ENCODE data around the gene PRKCZ.
"Not testable (repeated sequence)": the region's sequence is repeated elsewhere in the genome, so short reads cannot be mapped to it uniquely, and the experiment has no call there.

PRKCZ gene

GRCh38 chr1:2104621-2105427, 54.6 kb downstream of the PRKCZ start:
- no peak for DNase-seq

GRCh38 chr1:2105781-2106524, 55.7 kb downstream of the PRKCZ start:
- DNase-seq: no peak

- no peak for DNase-seq
These were observed 56.6 kb downstream of the PRKCZ start for GRCh38 chr1:2106659-2107405.

- DNase-seq: no peak
These were observed 57.5 kb downstream of the PRKCZ start for GRCh38 chr1:2107586-2108212.

- no peak for DNase-seq
These were observed 58.1 kb downstream of the PRKCZ start for GRCh38 chr1:2108213-2108876.

GRCh38 chr1:2108877-2109580, 58.8 kb downstream of the PRKCZ start:
- DNase-seq: no peak

- DNase-seq: no peak
These were observed 59.4 kb downstream of the PRKCZ start for GRCh38 chr1:2109581-2110021.

GRCh38 chr1:2110191-2110737, 60.1 kb downstream of the PRKCZ start:
- DNase-seq: no peak

- DNase-seq: no peak
These were observed 60.8 kb downstream of the PRKCZ start for GRCh38 chr1:2110738-2111673.

GRCh38 chr1:2111674-2112035, 61.4 kb downstream of the PRKCZ start:
- DNase-seq: no peak

- DNase-seq: no peak
These were observed 62.1 kb downstream of the PRKCZ start for GRCh38 chr1:2112280-2112701.

GRCh38 chr1:2113620-2114135, 63.5 kb downstream of the PRKCZ start:
- no peak for DNase-seq

GRCh38 chr1:2114635-2115007, 64.4 kb downstream of the PRKCZ start:
- DNase-seq: not testable (repeated sequence)

GRCh38 chr1:2115008-2115641, 64.9 kb downstream of the PRKCZ start:
- no peak for DNase-seq

GRCh38 chr1:2115702-2116341, 65.6 kb downstream of the PRKCZ start:
- DNase-seq: no peak

- DNase-seq: no peak
These were observed 69.7 kb downstream of the PRKCZ start for GRCh38 chr1:2119886-2120285.

GRCh38 chr1:2121101-2121691, 71.0 kb downstream of the PRKCZ start:
- DNase-seq: no peak

- DNase-seq: not testable (repeated sequence)
These were observed 71.6 kb downstream of the PRKCZ start for GRCh38 chr1:2121794-2122193.

All from activated gamma-delta T cell (primary cell).